Measurements from ENCODE around the gene DMD.
A peak's percentile ranks its signal among the peaks of the same experiment; 100 is the strongest.

Gene DMD

GRCh38 chrX:31435592-31435991 is 1775.8 kb downstream of the DMD start:
- TF ChIP-seq ZFX (IDR thresholded peaks at IDR 0.05) (no peak), CTCF (conservative IDR thresholded peaks at IDR 0.05) (no peak)
- H3K27ac ChIP-seq = no peak overlapping the region

- H3K27ac ChIP-seq = no peak overlapping the region
- no peak for TF ChIP-seq CTCF (conservative IDR thresholded peaks at IDR 0.05)
- no peak for TF ChIP-seq ZFX (IDR thresholded peaks at IDR 0.05)
Observed at GRCh38 chrX:31433856-31434255, 1777.5 kb downstream of the DMD start.

GRCh38 chrX:31429915-31430314 is 1781.4 kb downstream of the DMD start:
- TF ChIP-seq CTCF (conservative IDR thresholded peaks at IDR 0.05) (no peak), ZFX (IDR thresholded peaks at IDR 0.05) (no peak)
- H3K27ac ChIP-seq = no peak overlapping the region

GRCh38 chrX:31423609-31424189 is 1787.7 kb downstream of the DMD start:
- peak; percentile 58 for TF ChIP-seq CTCF (conservative IDR thresholded peaks at IDR 0.05)
- no peak for TF ChIP-seq ZFX (IDR thresholded peaks at IDR 0.05)
- no peak overlapping the region for H3K27ac ChIP-seq

- TF ChIP-seq CTCF (conservative IDR thresholded peaks at IDR 0.05) (no peak), ZFX (IDR thresholded peaks at IDR 0.05) (no peak)
- no peak overlapping the region for H3K27ac ChIP-seq
Observed at GRCh38 chrX:31421441-31421840, 1789.9 kb downstream of the DMD start.

GRCh38 chrX:31420711-31421151 is 1790.6 kb downstream of the DMD start:
- H3K27ac ChIP-seq = no peak overlapping the region
- TF ChIP-seq CTCF (conservative IDR thresholded peaks at IDR 0.05) = no peak
- TF ChIP-seq ZFX (IDR thresholded peaks at IDR 0.05) = no peak

- TF ChIP-seq ZFX (IDR thresholded peaks at IDR 0.05) (no peak), CTCF (conservative IDR thresholded peaks at IDR 0.05) (no peak)
Observed at GRCh38 chrX:31420302-31420701, 1791.0 kb downstream of the DMD start.

More at GRCh38 chrX:31420302-31420701, 1791.0 kb downstream of the DMD start:
- no peak overlapping the region for H3K27ac ChIP-seq

Data from C4-2B (cell line).